ENCODE data around the gene CHCHD10. TPM values are rescaled to one million over a fixed set of nuclear protein-coding genes. Genes with fewer than 3 reads are reported as not detected.

Gene CHCHD10
- total and polyA plus RNA-seq, 2 of the 13 experiments (the other 11 are each of a cell fraction or from before 2014, with no cell fraction given), result 37.0 to 62.8 TPM

- TF ChIP-seq PRDM10 (CRISPR knock-in tag; IDR thresholded peaks at IDR 0.05; ENCODE audit: low read depth) (peak; percentile 17; the same call in 1 of the 2 replicates), ZNF503 (CRISPR knock-in tag; IDR thresholded peaks at IDR 0.05) (no peak), ZNF292 (CRISPR knock-in tag; IDR thresholded peaks at IDR 0.05; ENCODE audit: borderline replicate concordance, low read depth) (no peak), ZBTB4 (CRISPR knock-in tag; IDR thresholded peaks at IDR 0.05; ENCODE audit: borderline replicate concordance) (no peak), RBFOX2 (IDR thresholded peaks at IDR 0.05; ENCODE audit: low read depth, low read length) (0 out of 2 replicates have a peak, but pooled peaks have one; percentile 12), GATAD2A (CRISPR knock-in tag; IDR thresholded peaks at IDR 0.05) (0 out of 2 replicates have a peak, but pooled peaks have one; percentile 5), ZNF30 (CRISPR knock-in tag; IDR thresholded peaks at IDR 0.05) (no peak), SMYD3 (CRISPR knock-in tag; IDR thresholded peaks at IDR 0.05) (no peak), NCOR1 (IDR thresholded peaks at IDR 0.05; ENCODE audit: borderline replicate concordance, low read length) (no peak), ZUFSP (CRISPR knock-in tag; IDR thresholded peaks at IDR 0.05; ENCODE audit: borderline replicate concordance) (no peak), CREBL2 (CRISPR knock-in tag; IDR thresholded peaks at IDR 0.05; ENCODE audit: borderline replicate concordance) (0 out of 2 replicates have a peak, but pooled peaks have one; percentile 28), NFKB2 (CRISPR knock-in tag; IDR thresholded peaks at IDR 0.05; ENCODE audit: borderline replicate concordance) (no peak; the same call in 1 of the 2 replicates), SNRNP70 (IDR thresholded peaks at IDR 0.05; ENCODE audit: low read depth, low read length) (no peak)
These were observed 15.7 kb upstream of the CHCHD10 start (continued) for GRCh38 chr22:23783265-23784150.
